HL-60 (cell line): Measurements from ENCODE around the gene HCN4.

Experiments
- POLR2AphosphoS5 ChIP-seq: IDR thresholded peaks from 2 replicates; pipeline ENCODE4 v1.6.1; 2012; ENCODE audit warnings: low read depth
- REST ChIP-seq: IDR thresholded peaks from 2 replicates; pipeline ENCODE4 v1.6.1; 2012; ENCODE audit warnings: low read depth; ENCODE audit not compliant: insufficient replicate concordance
- TF ChIP-seq, protein P1 (sequence below): IDR thresholded peaks from one replicate; pipeline ENCODE4 v1.5.1; 2011; ENCODE audit warnings: low read length, control low read depth, inconsistent platforms; ENCODE audit not compliant: insufficient read depth

DNA sequence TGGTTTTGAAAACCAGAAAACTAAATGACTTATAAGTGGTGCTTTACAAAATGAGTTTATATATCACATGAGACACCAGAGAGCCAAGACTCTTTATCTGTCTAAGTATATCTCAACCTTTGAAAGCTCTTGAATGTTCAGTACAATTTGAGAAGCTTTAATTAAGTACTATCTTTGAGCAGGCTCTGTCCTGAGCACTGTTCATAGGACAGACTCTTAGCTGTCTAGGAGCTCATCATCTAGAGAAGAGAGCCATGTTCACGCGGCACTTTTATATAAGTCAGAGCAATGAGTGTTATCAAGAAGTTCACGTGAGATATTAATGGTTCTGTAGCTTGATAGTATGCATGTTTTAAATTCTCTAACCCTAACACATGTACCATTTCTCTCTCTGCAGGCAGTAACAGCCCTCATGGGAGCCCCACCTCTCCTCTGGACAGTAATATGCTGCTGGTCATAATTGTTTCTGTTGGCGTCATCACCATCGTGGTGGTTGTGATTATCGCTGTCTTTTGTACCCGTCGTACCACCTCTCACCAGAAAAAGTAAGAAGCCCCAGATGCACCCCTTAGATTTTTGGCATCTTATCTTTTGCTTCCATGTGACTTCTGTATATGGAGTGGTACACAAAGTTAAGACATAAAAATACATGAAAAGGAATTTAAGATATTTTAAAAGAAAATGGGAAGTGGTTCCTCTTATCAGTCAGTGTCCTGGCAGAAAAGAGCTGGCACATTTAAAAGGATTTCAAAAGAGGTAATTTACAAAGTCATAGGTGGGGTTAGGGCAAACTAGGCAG, 86.0 kb downstream of the HCN4 start:
- TF ChIP-seq, protein P1, sequence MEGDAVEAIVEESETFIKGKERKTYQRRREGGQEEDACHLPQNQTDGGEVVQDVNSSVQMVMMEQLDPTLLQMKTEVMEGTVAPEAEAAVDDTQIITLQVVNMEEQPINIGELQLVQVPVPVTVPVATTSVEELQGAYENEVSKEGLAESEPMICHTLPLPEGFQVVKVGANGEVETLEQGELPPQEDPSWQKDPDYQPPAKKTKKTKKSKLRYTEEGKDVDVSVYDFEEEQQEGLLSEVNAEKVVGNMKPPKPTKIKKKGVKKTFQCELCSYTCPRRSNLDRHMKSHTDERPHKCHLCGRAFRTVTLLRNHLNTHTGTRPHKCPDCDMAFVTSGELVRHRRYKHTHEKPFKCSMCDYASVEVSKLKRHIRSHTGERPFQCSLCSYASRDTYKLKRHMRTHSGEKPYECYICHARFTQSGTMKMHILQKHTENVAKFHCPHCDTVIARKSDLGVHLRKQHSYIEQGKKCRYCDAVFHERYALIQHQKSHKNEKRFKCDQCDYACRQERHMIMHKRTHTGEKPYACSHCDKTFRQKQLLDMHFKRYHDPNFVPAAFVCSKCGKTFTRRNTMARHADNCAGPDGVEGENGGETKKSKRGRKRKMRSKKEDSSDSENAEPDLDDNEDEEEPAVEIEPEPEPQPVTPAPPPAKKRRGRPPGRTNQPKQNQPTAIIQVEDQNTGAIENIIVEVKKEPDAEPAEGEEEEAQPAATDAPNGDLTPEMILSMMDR: no peak
- no peak for TF ChIP-seq POLR2AphosphoS5
- no peak for TF ChIP-seq REST
